Natural killer cell (primary cell): ENCODE results near the gene EBF3. TPM values are rescaled to one million over a fixed set of nuclear protein-coding genes. Genes with fewer than 3 reads are reported as not detected.

ENCODE experiments used
- ATAC-seq, 3 donors: fragments of 150-1000 bp in 2 of 3; fragments of 200-7000 bp in 1 of 3; cut with Tn5 transposase; 1 replicate in 1 of 3; 2 replicates in 2 of 3; pipeline ENCODE4 v1.10.0; 2021; ENCODE audit warnings: mild to moderate bottlenecking in 2 of 3, moderate library complexity in 2 of 3
- DNase-seq, 2 donors: peaks; one replicate each; pipeline versions ENCODE4 v3.0.0 to v3.0.0-alpha.2; 2013 to 2021; ENCODE audit warnings: mixed read lengths in 1 of 2
- H3K27ac ChIP-seq: one replicate; pipeline ENCODE4 v1.5.1; 2013; ENCODE audit warnings: mild to moderate bottlenecking, low read length
- H3K27me3 ChIP-seq: one replicate; pipeline ENCODE4 v1.6.1; 2013; ENCODE audit warnings: low read length; ENCODE audit not compliant: control insufficient read depth, insufficient read depth
- H3K36me3 ChIP-seq: one replicate; pipeline ENCODE4 v1.6.1; 2013; ENCODE audit warnings: low read length; ENCODE audit not compliant: control insufficient read depth, insufficient read depth
- H3K4me1 ChIP-seq: one replicate; pipeline ENCODE4 v1.6.1; 2013; ENCODE audit warnings: low read length; ENCODE audit not compliant: control insufficient read depth, insufficient read depth
- H3K4me3 ChIP-seq: one replicate; pipeline ENCODE4 v1.5.1; 2013; ENCODE audit warnings: low read length
- H3K9me3 ChIP-seq: one replicate; pipeline ENCODE4 v1.6.1; 2013; ENCODE audit warnings: low read length; ENCODE audit not compliant: control insufficient read depth, insufficient read depth
- H3K27ac Mint-ChIP-seq, 2 donors: one replicate each; pipeline ENCODE4 v1.8.0; 2022; ENCODE audit warnings: mild to moderate bottlenecking in 2 of 2, mixed read lengths in 2 of 2, moderate library complexity in 1 of 2
- H3K27me3 Mint-ChIP-seq, 2 donors: one replicate each; pipeline ENCODE4 v1.8.0; 2022; ENCODE audit warnings: low read depth in 2 of 2, mixed read lengths in 2 of 2
- H3K36me3 Mint-ChIP-seq: one replicate; pipeline ENCODE4 v1.8.0; 2022; ENCODE audit warnings: mixed read lengths
- H3K4me1 Mint-ChIP-seq, 2 donors: one replicate each; pipeline ENCODE4 v1.8.0; 2022; ENCODE audit warnings: mixed read lengths in 2 of 2
- H3K4me3 Mint-ChIP-seq: one replicate; pipeline ENCODE4 v1.8.0; 2022; ENCODE audit warnings: mild to moderate bottlenecking, moderate library complexity, mixed read lengths
- H3K9me3 Mint-ChIP-seq, 2 donors: one replicate each; pipeline ENCODE4 v1.8.0; 2022; ENCODE audit warnings: mixed read lengths in 2 of 2
- WGBS: methylation state at CpG from one replicate; pipeline ENCODE4 v1.1.7; 2013; ENCODE audit warnings: missing lambda C conversion rate; ENCODE audit not compliant: insufficient coverage; 5-methylcytosine and 5-hydroxymethylcytosine counted together
- intact Hi-C: fragments of 100-400 bp; cut with micrococcal nuclease; formaldehyde crosslinking; loops from one replicate; pipeline ENCODE4 v1.14.2; 2022
- total RNA-seq, 4 donors: library from RNA; stranded (reverse); fragments of 120-200 nt in 1 of 4; gene quantifications; one replicate each; pipeline versions ENCODE4 v1.2.3 to v1.2.4, GENCODE V29; 2013 to 2022
- TF ChIP-seq, protein P1 (sequence below): fragments of 200-600 bp; IDR thresholded peaks from one replicate; pipeline ENCODE4 v1.8.0; 2022; ENCODE audit warnings: antibody characterized with exemption

The EBF3 gene
- total RNA-seq, 3 donors from 2014 or later (not counting 1 experiment from before 2014, with no cell fraction given): not detected

GRCh38 chr10:129932182-129932581, 31.9 kb downstream of the EBF3 start:
- no peaks in the 10 kb centered on the region for H3K9me3 ChIP-seq
- Mint-ChIP-seq H3K27me3 (no peaks in the 10 kb centered on the region), H3K9me3 (no peaks in the 10 kb centered on the region), H3K36me3 (no peaks in the 10 kb centered on the region), H3K4me1 (no peaks in the 10 kb centered on the region), H3K4me3 (no peak overlapping the region), H3K27ac (no peak overlapping the region)
- no peaks in the 10 kb centered on the region for H3K4me1 ChIP-seq
- DNase-seq (no peak), ATAC-seq (no peak)
- TF ChIP-seq, protein P1, sequence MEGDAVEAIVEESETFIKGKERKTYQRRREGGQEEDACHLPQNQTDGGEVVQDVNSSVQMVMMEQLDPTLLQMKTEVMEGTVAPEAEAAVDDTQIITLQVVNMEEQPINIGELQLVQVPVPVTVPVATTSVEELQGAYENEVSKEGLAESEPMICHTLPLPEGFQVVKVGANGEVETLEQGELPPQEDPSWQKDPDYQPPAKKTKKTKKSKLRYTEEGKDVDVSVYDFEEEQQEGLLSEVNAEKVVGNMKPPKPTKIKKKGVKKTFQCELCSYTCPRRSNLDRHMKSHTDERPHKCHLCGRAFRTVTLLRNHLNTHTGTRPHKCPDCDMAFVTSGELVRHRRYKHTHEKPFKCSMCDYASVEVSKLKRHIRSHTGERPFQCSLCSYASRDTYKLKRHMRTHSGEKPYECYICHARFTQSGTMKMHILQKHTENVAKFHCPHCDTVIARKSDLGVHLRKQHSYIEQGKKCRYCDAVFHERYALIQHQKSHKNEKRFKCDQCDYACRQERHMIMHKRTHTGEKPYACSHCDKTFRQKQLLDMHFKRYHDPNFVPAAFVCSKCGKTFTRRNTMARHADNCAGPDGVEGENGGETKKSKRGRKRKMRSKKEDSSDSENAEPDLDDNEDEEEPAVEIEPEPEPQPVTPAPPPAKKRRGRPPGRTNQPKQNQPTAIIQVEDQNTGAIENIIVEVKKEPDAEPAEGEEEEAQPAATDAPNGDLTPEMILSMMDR: no peak
- intact Hi-C loops: no loop called here
- 88% methylated on average over 6 of the region's 6 CpGs for WGBS
- H3K27me3 ChIP-seq: no peaks in the 10 kb centered on the region
- H3K4me3 ChIP-seq: no peak overlapping the region
- H3K36me3 ChIP-seq: no peaks in the 10 kb centered on the region
- no peak overlapping the region for H3K27ac ChIP-seq

- no peaks in the 10 kb centered on the region for H3K36me3 ChIP-seq
- intact Hi-C loops: no loop called here
- H3K27ac ChIP-seq: no peak overlapping the region
- ATAC-seq (no peak), DNase-seq (no peak)
- no peaks in the 10 kb centered on the region for H3K9me3 ChIP-seq
- no peak overlapping the region for H3K27ac Mint-ChIP-seq
- H3K4me1 ChIP-seq: no peaks in the 10 kb centered on the region
- WGBS: 73% methylated on average over 12 of the region's 12 CpGs
- no peaks in the 10 kb centered on the region for H3K27me3 ChIP-seq
- TF ChIP-seq, protein P1: no peak
- H3K36me3 Mint-ChIP-seq: no peaks in the 10 kb centered on the region
- H3K4me3 ChIP-seq: no peak overlapping the region
- no peaks in the 10 kb centered on the region for H3K9me3 Mint-ChIP-seq
- no peaks in the 10 kb centered on the region for H3K27me3 Mint-ChIP-seq
- no peak overlapping the region for H3K4me3 Mint-ChIP-seq
- H3K4me1 Mint-ChIP-seq: no peaks in the 10 kb centered on the region
These were observed 34.5 kb downstream of the EBF3 start for GRCh38 chr10:129929343-129930292.

- H3K4me1 Mint-ChIP-seq: no peaks in the 10 kb centered on the region
- H3K4me3 Mint-ChIP-seq: no peak overlapping the region
- DNase-seq: no peak
- H3K27ac ChIP-seq: no peak overlapping the region
- no peaks in the 10 kb centered on the region for H3K27me3 ChIP-seq
- H3K9me3 ChIP-seq: no peaks in the 10 kb centered on the region
- H3K36me3 Mint-ChIP-seq: no peaks in the 10 kb centered on the region
- no peaks in the 10 kb centered on the region for H3K36me3 ChIP-seq
- 87% methylated on average over 16 of the region's 16 CpGs for WGBS
- intact Hi-C loops: no loop called here
- ATAC-seq: no peak
- no peak overlapping the region for H3K4me3 ChIP-seq
- no peak overlapping the region for H3K27ac Mint-ChIP-seq
- H3K27me3 Mint-ChIP-seq: no peaks in the 10 kb centered on the region
- TF ChIP-seq, protein P1: no peak
- no peaks in the 10 kb centered on the region for H3K4me1 ChIP-seq
- H3K9me3 Mint-ChIP-seq: no peaks in the 10 kb centered on the region
These were observed 36.5 kb downstream of the EBF3 start for GRCh38 chr10:129927351-129928120.
